SJSA1 (cell line): ENCODE data around the gene GSN. TPM values are rescaled to one million over a fixed set of nuclear protein-coding genes. Genes with fewer than 3 reads are reported as not detected.

Source experiments
- DNase-seq, 2 experiments: peaks; one replicate each; pipeline ENCODE4 v3.0.0-alpha.2; 2015 to 2020; ENCODE audit warnings: low spot score in 2 of 2, low read depth in 1 of 2
- H3K27ac ChIP-seq: fragments of 250-450 bp; sonication (Bioruptor Pico); 2 replicates; pipeline ENCODE4 v1.5.1; 2020; ENCODE audit warnings: mild to moderate bottlenecking, moderate library complexity
- H3K27me3 ChIP-seq: fragments of 250-450 bp; sonication (Bioruptor Pico); replicated peaks from 2 replicates; pipeline ENCODE4 v1.5.1; 2020; ENCODE audit warnings: mild to moderate bottlenecking, moderate library complexity
- H3K36me3 ChIP-seq: fragments of 250-450 bp; sonication (Bioruptor Pico); 2 replicates; pipeline ENCODE4 v1.5.1; 2020; ENCODE audit warnings: mild to moderate bottlenecking
- H3K4me1 ChIP-seq: fragments of 250-450 bp; sonication (Bioruptor Pico); replicated peaks from 2 replicates; pipeline ENCODE4 v1.6.1; 2021; ENCODE audit warnings: mild to moderate bottlenecking
- H3K4me3 ChIP-seq: fragments of 250-450 bp; sonication (Bioruptor Pico); 2 replicates; pipeline ENCODE4 v1.5.1; 2020; ENCODE audit warnings: mild to moderate bottlenecking
- H3K9me3 ChIP-seq: fragments of 250-450 bp; sonication (Bioruptor Pico); replicated peaks from 2 replicates; pipeline ENCODE4 v1.5.1; 2020; ENCODE audit warnings: mild to moderate bottlenecking
- total RNA-seq: library from RNA; depleted of rRNA; stranded (reverse); fragments of >200 nt; shearing (Covaris generic); gene quantifications from 2 replicates; pipeline ENCODE4 v1.2.3, GENCODE V29; 2014

The GSN gene
- total RNA-seq, 1 experiment from 2014 or later: 331 TPM

DNA sequence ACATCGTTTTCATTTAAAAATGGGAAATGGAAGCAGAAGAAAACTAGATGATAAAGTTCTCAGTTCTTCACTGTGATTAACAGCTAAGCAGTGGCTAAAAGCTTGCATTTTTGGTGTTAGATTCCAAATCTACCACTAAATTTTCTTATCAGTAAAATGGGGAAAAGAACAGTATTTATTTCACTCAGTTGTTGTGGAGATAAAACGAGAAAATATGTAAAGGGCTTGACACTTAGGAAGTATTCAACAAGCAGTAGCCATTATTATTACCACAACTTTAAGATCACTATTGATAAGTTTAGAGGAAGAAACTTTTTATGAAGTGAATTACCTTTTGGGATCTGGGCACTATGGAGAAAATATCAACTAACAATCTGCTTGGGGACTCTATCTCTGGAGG is 97.6 kb downstream of the GSN start:
- H3K36me3 ChIP-seq: peaks cover 31% of the 10 kb centered on the region
- H3K27me3 ChIP-seq: no peaks in the 10 kb centered on the region
- peak overlapping the region; percentile 12; the same call in 1 of the 2 replicates for H3K27ac ChIP-seq
- no peak overlapping the region for H3K4me3 ChIP-seq
- peaks cover 79% of the 10 kb centered on the region for H3K4me1 ChIP-seq
- no peak for DNase-seq
- H3K9me3 ChIP-seq: no peaks in the 10 kb centered on the region

DNA sequence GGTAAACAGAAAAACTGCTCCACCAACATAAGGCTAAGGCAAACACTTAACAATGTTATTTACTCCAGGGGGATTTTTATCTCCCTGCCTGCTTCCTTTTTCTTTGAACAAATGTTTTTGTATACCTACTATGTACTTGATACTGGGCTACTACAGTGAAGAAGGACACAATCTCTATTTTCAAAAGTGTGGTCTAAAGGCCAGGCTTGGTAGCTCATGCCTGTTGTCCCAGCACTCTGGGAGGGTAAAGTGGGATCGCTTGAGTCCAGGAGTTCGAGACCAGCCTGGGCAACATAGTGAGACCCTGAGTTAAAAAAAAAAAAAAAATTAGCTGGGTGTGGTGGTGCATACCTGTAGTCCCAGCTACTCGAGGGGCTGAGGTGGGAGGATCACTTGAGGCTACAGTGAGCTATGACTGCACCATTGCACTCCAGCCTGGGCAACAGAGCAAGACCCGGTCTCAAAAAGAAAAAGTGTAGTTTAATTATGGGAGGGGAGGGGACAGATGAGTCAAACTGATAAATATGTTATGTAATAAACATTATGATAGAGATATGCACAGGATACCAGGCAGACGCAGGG is 98.7 kb downstream of the GSN start:
- Histone ChIP-seq H3K4me3 (no peak overlapping the region), H3K9me3 (no peaks in the 10 kb centered on the region), H3K27ac (no peak overlapping the region)

DNA sequence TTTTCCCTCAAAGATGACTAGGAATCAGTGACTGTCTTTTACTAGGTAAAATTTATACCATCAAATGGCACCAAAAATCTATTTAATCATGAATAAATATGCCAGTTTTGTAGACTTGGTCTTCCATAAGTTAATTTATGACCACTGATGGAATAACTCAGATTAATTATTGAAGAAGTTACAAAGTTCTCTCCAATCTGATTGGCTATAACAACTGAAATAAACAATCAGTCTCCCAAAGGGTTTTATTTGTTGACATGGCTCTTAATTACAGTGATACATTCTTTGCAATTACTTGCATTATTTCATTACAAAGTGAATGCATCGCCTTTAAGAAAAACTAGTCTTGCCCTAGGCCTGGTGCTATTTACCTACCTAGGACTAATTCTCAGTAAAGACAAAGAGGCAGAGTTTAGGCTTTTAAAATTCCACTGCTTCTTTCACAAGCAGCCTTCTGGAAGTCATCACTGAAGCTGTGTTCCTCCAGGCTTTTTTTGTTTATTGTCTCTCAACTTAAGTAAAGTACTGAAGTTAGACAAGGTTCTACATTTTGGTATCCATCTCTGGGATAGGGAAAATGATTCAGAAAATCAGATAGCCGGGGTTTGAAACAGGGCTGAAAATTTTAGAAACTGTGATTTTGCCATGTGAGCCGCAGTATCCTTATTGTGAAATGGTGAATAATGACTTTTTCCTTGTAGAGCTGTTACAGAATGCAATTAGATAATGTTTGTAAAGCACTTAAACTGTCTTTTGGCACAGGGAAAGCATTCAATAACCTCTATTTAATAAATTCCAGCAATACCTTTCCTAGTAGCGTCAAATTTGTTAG is 99.6 kb downstream of the GSN start:
- Histone ChIP-seq H3K9me3 (no peaks in the 10 kb centered on the region), H3K4me1 (peaks cover 60% of the 10 kb centered on the region), H3K27ac (peak overlapping the region; percentile 70), H3K36me3 (peaks cover 23% of the 10 kb centered on the region; the same call in 1 of the 2 replicates), H3K4me3 (peak overlapping the region; percentile 69), H3K27me3 (no peaks in the 10 kb centered on the region)
- no peak for DNase-seq

More for the DNA sequence above, 98.7 kb downstream of the GSN start:
- Histone ChIP-seq H3K4me1 (peaks cover 68% of the 10 kb centered on the region), H3K27me3 (no peaks in the 10 kb centered on the region), H3K36me3 (peaks cover 26% of the 10 kb centered on the region)
- no peak for DNase-seq

DNA sequence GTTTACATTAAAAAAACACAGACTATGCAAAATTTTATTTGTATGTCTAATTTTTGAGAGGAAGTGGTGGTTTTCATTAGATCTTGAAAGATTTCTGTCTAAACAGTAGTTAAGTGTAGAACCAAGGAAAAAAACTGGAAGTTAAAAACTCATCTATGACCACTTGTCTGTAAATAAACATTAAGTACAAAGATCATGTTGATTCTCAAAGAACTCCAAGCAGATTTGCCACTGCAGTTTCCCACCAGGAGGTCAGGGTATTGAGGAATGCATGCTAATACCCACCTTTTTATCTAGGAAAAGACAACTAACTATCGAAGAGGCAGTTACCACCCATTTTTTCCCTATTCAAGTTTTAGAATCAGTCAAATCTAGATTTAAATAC is 100.2 kb downstream of the GSN start:
- Histone ChIP-seq H3K4me1 (peaks cover 60% of the 10 kb centered on the region), H3K4me3 (peak overlapping the region; percentile 69), H3K36me3 (peaks cover 23% of the 10 kb centered on the region; the same call in 1 of the 2 replicates), H3K27me3 (no peaks in the 10 kb centered on the region), H3K27ac (peak overlapping the region; percentile 70), H3K9me3 (no peaks in the 10 kb centered on the region)
- peak in 1 of 2 experiments; percentile 56 for DNase-seq

DNA sequence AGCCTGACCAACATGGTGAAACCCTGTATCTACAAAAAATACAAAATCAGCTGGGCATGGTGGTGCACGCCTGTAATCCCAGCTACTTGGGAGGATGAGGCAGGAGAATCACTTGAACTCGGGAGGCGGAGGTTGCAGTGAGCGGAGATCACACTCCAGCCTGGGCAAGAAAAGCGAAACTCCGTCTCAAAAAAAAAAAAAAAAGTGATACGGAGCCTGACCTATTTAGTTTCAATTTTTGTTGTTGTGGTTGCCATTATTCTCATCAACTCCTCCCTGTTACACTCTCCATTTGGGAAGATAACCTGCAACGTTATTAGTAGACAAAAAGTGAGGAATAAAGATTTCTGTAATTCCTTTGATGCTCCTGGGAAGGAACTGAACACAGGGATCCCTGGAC is 100.8 kb downstream of the GSN start:
- no peak for DNase-seq
- peaks cover 55% of the 10 kb centered on the region for H3K4me1 ChIP-seq
- H3K9me3 ChIP-seq: no peaks in the 10 kb centered on the region
- peak overlapping the region; percentile 69 for H3K4me3 ChIP-seq
- H3K36me3 ChIP-seq: peaks cover 23% of the 10 kb centered on the region; the same call in 1 of the 2 replicates
- no peaks in the 10 kb centered on the region for H3K27me3 ChIP-seq
- H3K27ac ChIP-seq: peak overlapping the region; percentile 70

DNA sequence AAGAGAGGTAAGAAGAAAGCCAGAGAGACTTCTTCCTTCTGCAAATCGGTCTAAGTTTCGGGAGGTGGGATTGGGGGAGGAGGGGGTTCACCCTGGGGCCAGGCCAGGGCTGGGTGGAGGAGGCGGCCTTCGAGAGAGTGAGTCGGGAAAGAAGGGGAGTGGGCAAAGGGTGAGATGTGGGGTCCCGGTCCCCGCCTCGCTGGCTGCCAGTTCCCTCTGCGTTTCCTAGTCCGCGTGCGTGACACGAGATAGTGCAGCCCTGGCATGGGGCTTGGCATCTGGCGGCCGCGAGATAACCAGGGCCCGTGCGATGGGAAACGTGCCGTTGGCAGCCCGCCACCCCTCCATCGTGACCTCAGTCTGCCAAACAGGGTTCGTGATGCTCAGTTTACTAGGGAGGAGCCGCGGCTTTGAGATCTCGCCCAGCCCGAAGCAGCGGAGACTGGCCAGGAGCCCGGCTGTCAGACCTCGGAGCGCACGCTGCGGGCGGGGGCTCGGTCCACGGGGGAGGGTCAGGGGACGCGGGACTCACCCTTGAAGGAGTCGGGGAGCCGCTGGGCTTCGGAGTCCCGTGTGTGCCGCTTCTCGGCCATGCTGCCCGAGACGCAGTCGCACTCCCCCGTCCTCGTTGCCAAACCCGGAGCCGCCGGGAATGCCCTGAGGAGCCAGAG is 101.8 kb downstream of the GSN start, which contains the start of gene STOM:
Gene STOM (minus strand): TSS at position 656 of the 671 bp plus-strand sequence. CDS start 63 bp downstream, at position 593.
- Histone ChIP-seq H3K9me3 (no peaks in the 10 kb centered on the region), H3K4me1 (peaks cover 45% of the 10 kb centered on the region), H3K27me3 (no peaks in the 10 kb centered on the region), H3K27ac (peak within 1 kb of the TSS; percentile 70), H3K4me3 (peak within 1 kb of the TSS; percentile 69), H3K36me3 (peaks cover 23% of the 10 kb centered on the region; the same call in 1 of the 2 replicates)
- DNase-seq: peak in 1 of 2 experiments; percentile 75

DNA sequence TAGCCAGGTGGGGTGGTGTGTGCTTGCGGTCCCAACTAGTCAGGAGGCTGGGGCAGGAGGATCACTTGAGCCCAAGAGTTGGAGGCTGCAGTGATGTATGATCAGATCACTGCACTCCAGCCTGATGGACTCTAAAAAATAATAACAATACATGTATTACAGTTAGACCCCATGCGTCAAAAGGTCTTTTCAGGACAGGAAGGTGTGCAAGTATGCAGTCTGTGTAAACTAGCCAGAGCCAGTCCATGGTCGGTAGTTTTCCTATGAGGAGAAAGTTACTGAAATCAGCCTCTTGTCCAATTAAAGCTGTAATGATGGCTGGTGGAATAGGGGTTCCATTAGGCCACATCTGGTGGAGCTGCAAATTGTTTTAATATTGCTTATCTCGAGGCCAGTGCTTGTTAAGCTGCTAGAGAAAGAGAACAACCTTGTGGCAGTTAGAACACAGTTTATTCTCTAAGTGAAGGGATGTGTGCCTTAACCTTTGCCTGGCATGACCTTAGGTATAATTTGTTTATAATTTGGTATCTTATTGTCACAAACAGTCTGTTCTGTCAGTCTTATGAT is 103.6 kb downstream of the GSN start:
- H3K4me1 ChIP-seq: peaks cover 28% of the 10 kb centered on the region
- H3K36me3 ChIP-seq: peaks cover 13% of the 10 kb centered on the region; the same call in 1 of the 2 replicates
- H3K9me3 ChIP-seq: no peaks in the 10 kb centered on the region
- no peaks in the 10 kb centered on the region for H3K27me3 ChIP-seq
- no peak overlapping the region for H3K27ac ChIP-seq
- no peak overlapping the region for H3K4me3 ChIP-seq
- no peak for DNase-seq

DNA sequence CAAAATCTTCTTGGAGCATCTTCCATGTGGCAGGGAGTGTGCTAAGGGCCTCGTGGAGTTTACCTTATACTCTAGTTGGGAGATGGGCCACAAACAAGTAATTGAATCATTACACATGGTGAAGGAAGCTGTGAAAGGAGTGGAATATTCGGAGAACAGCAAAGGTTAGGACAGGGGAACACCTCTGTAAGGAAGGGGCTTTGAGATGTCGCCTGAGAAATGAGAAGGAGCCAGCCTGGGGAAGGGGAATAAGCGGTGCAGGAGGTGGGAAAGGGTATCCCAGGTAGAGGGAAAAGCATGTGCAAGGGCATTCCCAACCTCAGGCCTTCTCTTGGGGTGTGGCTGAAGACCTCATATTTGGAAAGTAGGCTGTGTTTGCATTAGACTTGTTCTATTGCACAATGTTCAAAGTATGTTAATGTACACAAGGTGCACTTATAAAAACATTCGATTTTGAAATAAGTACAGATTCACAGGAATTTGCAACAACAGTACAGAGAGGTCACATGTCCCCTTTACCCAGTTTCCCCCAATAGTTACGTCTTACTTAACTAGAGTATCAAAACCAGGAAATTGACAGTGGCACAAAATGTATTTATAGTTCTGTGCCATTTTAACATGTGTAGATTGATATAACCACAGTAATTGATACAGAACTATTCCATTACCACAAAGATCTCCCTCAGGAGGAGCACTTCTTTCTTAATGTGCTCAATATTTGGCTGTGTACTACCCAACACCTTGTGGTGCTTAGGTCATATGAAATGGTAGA is 104.5 kb downstream of the GSN start:
- H3K27me3 ChIP-seq: no peaks in the 10 kb centered on the region
- H3K27ac ChIP-seq: no peak overlapping the region
- no peak overlapping the region for H3K4me3 ChIP-seq
- H3K4me1 ChIP-seq: peaks cover 21% of the 10 kb centered on the region
- peaks cover 8% of the 10 kb centered on the region; the same call in 1 of the 2 replicates for H3K36me3 ChIP-seq
- no peak for DNase-seq
- H3K9me3 ChIP-seq: no peaks in the 10 kb centered on the region

DNA sequence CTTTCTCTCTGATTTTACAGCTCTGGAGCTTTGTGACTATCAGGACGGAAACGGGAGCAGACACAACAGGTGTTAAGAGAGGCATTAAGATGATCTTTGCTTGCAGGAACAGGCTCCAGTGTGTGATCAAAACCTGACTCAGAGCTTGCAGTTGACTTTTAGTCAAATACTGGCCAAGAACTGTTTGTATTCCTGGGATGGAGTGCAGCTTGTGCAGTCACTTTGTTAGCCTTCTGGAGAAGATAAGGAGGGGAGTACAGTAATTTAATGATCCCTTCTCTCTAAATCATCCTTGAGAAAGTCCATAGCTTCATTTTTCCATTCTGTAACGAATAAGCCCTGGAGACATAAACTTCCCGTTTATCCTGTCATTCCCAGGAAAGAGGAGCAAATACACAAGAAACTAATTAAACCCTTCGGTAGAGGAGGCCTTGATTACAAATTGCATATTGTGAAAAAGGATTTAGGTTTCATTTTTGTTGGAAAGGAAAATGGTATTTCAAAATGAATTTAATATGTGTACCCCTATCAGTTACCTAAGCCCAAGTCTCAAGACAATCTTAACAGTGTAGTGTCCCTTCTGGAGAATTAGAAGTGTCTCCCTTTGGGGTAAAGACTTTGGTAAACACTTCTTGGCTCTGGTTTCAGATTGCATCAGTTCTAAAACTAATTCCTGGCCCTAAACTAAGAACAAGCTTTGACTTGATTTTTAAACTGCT is 105.2 kb downstream of the GSN start:
- H3K4me3 ChIP-seq: no peak overlapping the region
- H3K9me3 ChIP-seq: no peaks in the 10 kb centered on the region
- H3K27ac ChIP-seq: no peak overlapping the region
- no peak for DNase-seq
- H3K27me3 ChIP-seq: no peaks in the 10 kb centered on the region
- peaks cover 6% of the 10 kb centered on the region; the same call in 1 of the 2 replicates for H3K36me3 ChIP-seq
- peaks cover 16% of the 10 kb centered on the region for H3K4me1 ChIP-seq

DNA sequence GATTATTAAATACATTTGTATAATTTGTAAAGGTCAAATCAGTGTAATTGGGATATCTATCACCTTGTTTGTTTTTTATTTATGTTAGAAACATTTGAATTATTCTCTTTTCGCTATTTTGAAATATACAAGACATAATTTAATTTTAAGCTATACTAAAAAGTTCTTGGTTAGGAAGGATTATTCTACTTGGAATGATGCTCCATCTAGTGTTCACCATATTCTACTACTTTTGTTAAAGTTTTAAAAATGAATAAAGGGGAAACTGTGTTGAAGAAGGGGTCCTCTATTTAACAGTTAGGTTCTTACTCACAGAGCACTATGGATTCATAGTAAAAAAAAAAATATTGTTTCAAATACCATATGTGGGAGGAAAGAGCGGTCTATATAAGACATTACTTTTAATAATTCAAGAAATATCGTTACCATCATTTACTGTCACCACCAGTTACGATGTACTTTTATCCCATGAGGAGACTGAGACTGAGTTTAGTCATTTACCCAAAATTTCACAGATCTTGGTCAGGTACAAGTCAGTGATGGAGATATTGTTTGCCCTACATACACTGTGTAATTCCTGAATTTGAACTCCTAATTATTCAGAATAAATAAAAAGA is 108.4 kb downstream of the GSN start:
- H3K36me3 ChIP-seq: no peaks in the 10 kb centered on the region
- H3K27me3 ChIP-seq: no peaks in the 10 kb centered on the region
- no peak for DNase-seq
- no peak overlapping the region for H3K4me3 ChIP-seq
- H3K27ac ChIP-seq: no peak overlapping the region
- peaks cover 7% of the 10 kb centered on the region for H3K4me1 ChIP-seq
- no peaks in the 10 kb centered on the region for H3K9me3 ChIP-seq

DNA sequence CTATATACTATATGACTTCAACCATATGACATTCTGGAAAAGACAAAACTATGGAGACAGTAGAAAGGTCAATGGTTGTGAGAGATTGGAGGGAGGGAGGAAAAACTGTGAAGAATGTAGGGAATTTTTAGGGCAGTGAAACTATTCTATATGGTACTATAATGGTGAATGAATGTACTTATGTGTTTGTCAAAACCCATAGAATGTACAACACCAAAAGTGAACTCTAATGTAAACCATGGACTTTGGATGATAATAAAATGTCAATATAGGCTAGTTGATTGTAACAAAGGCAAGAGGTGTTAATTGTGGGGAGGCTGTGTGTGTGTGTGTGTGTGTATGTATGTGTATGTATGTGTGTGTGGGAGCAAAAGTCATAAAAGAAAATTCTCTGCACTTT is 112.9 kb downstream of the GSN start:
- DNase-seq: no peak
- H3K9me3 ChIP-seq: no peaks in the 10 kb centered on the region
- H3K4me3 ChIP-seq: no peak overlapping the region
- no peak overlapping the region for H3K27ac ChIP-seq
- no peaks in the 10 kb centered on the region for H3K27me3 ChIP-seq
- no peaks in the 10 kb centered on the region for H3K4me1 ChIP-seq
- no peaks in the 10 kb centered on the region for H3K36me3 ChIP-seq
